Psoas muscle (tissue), 8 donors: ENCODE measurements around the gene OXNAD1. TPM values are rescaled to one million over a fixed set of nuclear protein-coding genes. Genes with fewer than 3 reads are reported as not detected.

Source experiments
- ATAC-seq, 4 donors: fragments of 200-7000 bp; cut with Tn5 transposase; one replicate each; pipeline ENCODE4 v1.9.1; 2020; ENCODE audit warnings: moderate library complexity in 3 of 4, mild to moderate bottlenecking in 2 of 4
- DNase-seq, 2 donors: peaks; one replicate each; pipeline ENCODE4 v3.0.0-alpha.2; 2020
- H3K27ac ChIP-seq: fragments of 200-600 bp; one replicate; pipeline ENCODE4 v1.8.0; 2022
- H3K27me3 ChIP-seq, 3 donors: fragments of 200-600 bp in 1 of 3; one replicate each; pipeline versions ENCODE4 v1.6.1 to v1.8.0; 2013 to 2022; ENCODE audit warnings: low read length in 2 of 3, mild to moderate bottlenecking in 2 of 3, moderate library complexity in 1 of 3; ENCODE audit not compliant: insufficient read depth in 3 of 3
- H3K36me3 ChIP-seq, 2 donors: fragments of 200-600 bp in 1 of 2; one replicate each; pipeline versions ENCODE4 v1.6.1 to v1.8.0; 2013 to 2022; ENCODE audit warnings: low read depth in 1 of 2, mild to moderate bottlenecking in 1 of 2, moderate library complexity in 1 of 2; ENCODE audit not compliant: insufficient read depth in 1 of 2
- H3K4me1 ChIP-seq: fragments of 200-600 bp; one replicate; pipeline ENCODE4 v1.8.0; 2022
- H3K4me3 ChIP-seq: fragments of 200-600 bp; one replicate; pipeline ENCODE4 v1.8.0; 2022; ENCODE audit warnings: mild to moderate bottlenecking
- H3K9me3 ChIP-seq: fragments of 200-600 bp; one replicate; pipeline ENCODE4 v1.8.0; 2022
- WGBS, 3 donors: extraction: QIAGEN DNeasy Blood & Tissue Kit; methylation state at CpG; one replicate each; pipeline versions ENCODE4 v1.1.6 to v1.1.7; 2013; 5-methylcytosine and 5-hydroxymethylcytosine counted together
- intact Hi-C, 2 donors: fragments of 100-400 bp; cut with DNase I; formaldehyde crosslinking; loops; one replicate each; pipeline versions ENCODE4 v1.11.0 to v1.14.2; 2022
- polyA plus RNA-seq, 3 donors: library from polyadenylated mRNA; stranded (reverse); fragments of 200-250 nt; gene quantifications; one replicate each; pipeline ENCODE4 v1.2.3, GENCODE V29; 2013
- total RNA-seq, 4 donors: library from RNA; stranded (reverse); fragmentation: NEBNext Ultra II Directional in 2 of 4; extraction: Animal tissue kit (Norgen Biotek cat#: 25700) in 2 of 4; gene quantifications; one replicate each; pipeline versions ENCODE4 v1.2.1 to v1.2.4, GENCODE V29; 2021 to 2023
- TF ChIP-seq, protein P1 (sequence below): fragments of 200-600 bp; IDR thresholded peaks from one replicate; pipeline ENCODE4 v1.8.0; 2022; ENCODE audit warnings: antibody characterized with exemption
- donor health status: healthy with polysubstance abuse.
- donor health status: DM: no; HTN: no; CAD: no; lungs with moderate emphysema.
- donor health status: Bipolar disorder and iron deficiency.
- donor health status: healthy.
- donor health status: DM: yes; HTN: yes; CAD: no.
- donor health status: DM: no; HTN: no; CAD: no.
- donor health status: DM: no; HTN: no; CAD: no.
- donor health status: DM: yes; HTN: yes; CAD: no.

OXNAD1 gene
- total and polyA plus RNA-seq, 7 donors = 5.4 to 24.4 (median 10.4) TPM

DNA sequence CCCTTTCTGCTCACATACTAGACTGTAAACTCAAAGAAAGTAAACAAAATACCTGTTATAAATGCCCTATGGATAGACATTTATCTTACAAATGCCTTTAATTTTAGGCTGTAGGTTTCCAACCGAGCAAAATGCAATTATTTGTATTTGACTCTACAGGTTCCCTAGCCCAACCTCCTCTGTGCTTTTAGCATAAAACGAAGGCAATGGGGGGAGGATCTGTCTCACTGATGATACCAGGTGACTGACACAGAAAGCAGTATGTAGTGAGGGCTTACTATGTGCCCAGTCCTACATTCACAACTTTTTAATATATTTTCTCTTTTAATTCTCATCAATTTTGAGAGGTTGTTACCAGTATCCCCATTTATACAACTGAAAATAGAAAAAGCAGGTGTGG is 87.4 kb downstream of the OXNAD1 start:
- H3K27ac ChIP-seq = no peak overlapping the region
- DNase-seq (no peak), ATAC-seq (no peak)
- H3K27me3 ChIP-seq = no peaks in the 10 kb centered on the region
- H3K36me3 ChIP-seq = peaks cover 4% of the 10 kb centered on the region in 2 donors
- no peak overlapping the region for H3K4me3 ChIP-seq
- 72 to 91% (median 81%) methylated on average over 2 of the region's 2 CpGs for WGBS, 3 donors
- TF ChIP-seq, protein P1, sequence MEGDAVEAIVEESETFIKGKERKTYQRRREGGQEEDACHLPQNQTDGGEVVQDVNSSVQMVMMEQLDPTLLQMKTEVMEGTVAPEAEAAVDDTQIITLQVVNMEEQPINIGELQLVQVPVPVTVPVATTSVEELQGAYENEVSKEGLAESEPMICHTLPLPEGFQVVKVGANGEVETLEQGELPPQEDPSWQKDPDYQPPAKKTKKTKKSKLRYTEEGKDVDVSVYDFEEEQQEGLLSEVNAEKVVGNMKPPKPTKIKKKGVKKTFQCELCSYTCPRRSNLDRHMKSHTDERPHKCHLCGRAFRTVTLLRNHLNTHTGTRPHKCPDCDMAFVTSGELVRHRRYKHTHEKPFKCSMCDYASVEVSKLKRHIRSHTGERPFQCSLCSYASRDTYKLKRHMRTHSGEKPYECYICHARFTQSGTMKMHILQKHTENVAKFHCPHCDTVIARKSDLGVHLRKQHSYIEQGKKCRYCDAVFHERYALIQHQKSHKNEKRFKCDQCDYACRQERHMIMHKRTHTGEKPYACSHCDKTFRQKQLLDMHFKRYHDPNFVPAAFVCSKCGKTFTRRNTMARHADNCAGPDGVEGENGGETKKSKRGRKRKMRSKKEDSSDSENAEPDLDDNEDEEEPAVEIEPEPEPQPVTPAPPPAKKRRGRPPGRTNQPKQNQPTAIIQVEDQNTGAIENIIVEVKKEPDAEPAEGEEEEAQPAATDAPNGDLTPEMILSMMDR = no peak
- H3K4me1 ChIP-seq = peaks cover 59% of the 10 kb centered on the region
- intact Hi-C loops = no loop called here
- H3K9me3 ChIP-seq = no peaks in the 10 kb centered on the region

DNA sequence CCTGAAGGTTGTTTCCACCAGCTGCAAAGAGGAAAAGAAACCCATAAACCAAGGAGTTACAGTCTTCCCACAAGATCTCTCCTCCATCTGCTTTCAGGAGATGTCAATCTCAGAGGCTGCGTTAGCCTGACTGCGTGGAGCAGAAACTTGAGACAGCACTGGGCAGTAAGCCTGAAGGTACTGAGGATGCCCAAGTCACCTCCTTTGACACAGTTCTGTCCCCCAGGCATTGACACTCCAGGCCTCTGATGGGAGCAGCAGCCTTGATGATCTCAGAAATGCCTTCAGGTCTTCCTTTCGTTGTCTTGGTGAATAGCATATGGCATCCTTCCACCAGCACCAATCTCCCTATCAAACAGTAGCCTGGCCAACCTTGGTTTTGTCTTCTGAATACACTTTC is 89.3 kb downstream of the OXNAD1 start:
- peak; percentile 58 to 86 (median 79) for ATAC-seq
- H3K4me1 ChIP-seq = peaks cover 66% of the 10 kb centered on the region

More for the DNA sequence above, 89.3 kb downstream of the OXNAD1 start:
- TF ChIP-seq, protein P1 = no peak
- Histone ChIP-seq H3K27ac (peak overlapping the region; percentile 11), H3K9me3 (no peaks in the 10 kb centered on the region), H3K36me3 (peaks cover under 1 to 4% of the 10 kb centered on the region in 2 donors), H3K4me3 (no peak overlapping the region), H3K27me3 (no peaks in the 10 kb centered on the region)
- no peak for DNase-seq
- intact Hi-C loops = no loop called here
- WGBS, 3 donors = 29 to 50% (median 34%) methylated on average over 3 of the region's 3 CpGs

Other genes starting within 250 kb of the OXNAD1 start
- gene GALNT15, start 90.5 kb upstream of the OXNAD1 start, total RNA-seq = 10 to 100 TPM in 3 of 4 donors, 1 to 10 TPM in 1; 5.5 to 50.6 (median 24.1) TPM
- 10 to 100 TPM; 16.2 to 29.6 (median 25.8) TPM for gene GALNT15, start 90.5 kb upstream of the OXNAD1 start, polyA plus RNA-seq
- gene DPH3, start 269 bp upstream of the OXNAD1 start, total RNA-seq = 10 to 100 TPM; 23.5 to 53.3 (median 43.3) TPM
- gene DPH3, start 269 bp upstream of the OXNAD1 start, polyA plus RNA-seq = 100 to 1,000 TPM in 1 of 3 donors, 10 to 100 TPM in 2; 33.4 to 108 (median 76.9) TPM
- gene RFTN1, start 248.5 kb downstream of the OXNAD1 start, total RNA-seq = 10 to 100 TPM; 11.5 to 21.8 (median 16.8) TPM
- 10 to 100 TPM in 2 of 3 donors, 1 to 10 TPM in 1; 9.1 to 33.1 (median 14.9) TPM for gene RFTN1, start 248.5 kb downstream of the OXNAD1 start, polyA plus RNA-seq